SU-DHL-6 (cell line): ENCODE measurements around the gene MRPL44.
A peak's percentile ranks its signal among the peaks of the same experiment; 100 is the strongest.

ENCODE experiments used
- H2AFZ ChIP-seq: fragments of 200-600 bp; sonication (generic); 2 replicates; pipeline ENCODE4 v1.6.1; 2014; ENCODE audit warnings: low read depth, mild to moderate bottlenecking, moderate library complexity, mixed read lengths, antibody characterized with exemption, low read length; ENCODE audit not compliant: severe bottlenecking
- H3F3A ChIP-seq: fragments of 200-600 bp; shearing (Covaris generic); 2 replicates; pipeline ENCODE4 v1.6.0; 2016; ENCODE audit warnings: antibody characterized with exemption, mild to moderate bottlenecking; ENCODE audit not compliant: insufficient read depth
- H3K27ac ChIP-seq: fragments of 200-600 bp; sonication (generic); 2 replicates; pipeline ENCODE4 v1.5.1; 2016; ENCODE audit warnings: low read depth, mild to moderate bottlenecking, low read length, moderate library complexity, mixed read lengths
- H3K27me3 ChIP-seq: fragments of 200-600 bp; sonication (generic), shearing (Covaris generic); 2 replicates; pipeline ENCODE4 v1.6.0; 2014; ENCODE audit warnings: mild to moderate bottlenecking, low read length
- H3K36me3 ChIP-seq: fragments of 200-600 bp; sonication (generic); 2 replicates; pipeline ENCODE4 v1.6.1; 2014; ENCODE audit warnings: mild to moderate bottlenecking, low read length, mixed read lengths
- H3K4me2 ChIP-seq: fragments of 300-600, 200-600 bp; shearing (Covaris generic), sonication (generic); 2 replicates; pipeline ENCODE4 v1.6.0; 2014; ENCODE audit warnings: low read length, low read depth, mild to moderate bottlenecking; ENCODE audit not compliant: poor library complexity, severe bottlenecking
- H3K4me3 ChIP-seq: fragments of 200-600 bp; sonication (generic); 2 replicates; pipeline ENCODE4 v1.5.1; 2014; ENCODE audit warnings: antibody characterized with exemption, low read length, mild to moderate bottlenecking, mixed read lengths; ENCODE audit not compliant: insufficient read depth, poor library complexity, severe bottlenecking
- H3K79me2 ChIP-seq: fragments of 200-600 bp; sonication (generic); 2 replicates; pipeline ENCODE4 v1.6.1; 2014; ENCODE audit warnings: mild to moderate bottlenecking, low read length, moderate library complexity; ENCODE audit not compliant: insufficient read depth
- H3K9ac ChIP-seq: fragments of 200-600 bp; sonication (generic); 2 replicates; pipeline ENCODE4 v1.7.0; 2014; ENCODE audit warnings: mild to moderate bottlenecking, low read length
- H3K9me2 ChIP-seq: fragments of 200-600 bp; sonication (generic); replicated peaks from 2 replicates; pipeline ENCODE4 v1.6.1; 2014; ENCODE audit warnings: low read length; ENCODE audit not compliant: insufficient read depth
- H3K9me3 ChIP-seq: fragments of 200-600 bp; sonication (generic); 2 replicates; pipeline ENCODE4 v1.6.1; 2014; ENCODE audit warnings: low read length, mixed read lengths; ENCODE audit not compliant: insufficient read depth
- H4K20me1 ChIP-seq: fragments of 200-600 bp; sonication (generic); 2 replicates; pipeline ENCODE4 v1.6.1; 2014; ENCODE audit warnings: low read depth, mild to moderate bottlenecking, antibody characterized with exemption, low read length, moderate library complexity, mixed read lengths
- EZH2phosphoT487 ChIP-seq: fragments of 200-600 bp; sonication (generic), shearing (Covaris generic); conservative IDR thresholded peaks from 2 replicates; pipeline ENCODE4 v1.6.1; 2018; ENCODE audit warnings: mild to moderate bottlenecking, antibody characterized with exemption, low read length, moderate library complexity, mixed read lengths
- TF ChIP-seq, protein P1 (sequence below): fragments of 200-600 bp; sonication (generic); IDR thresholded peaks from one replicate; pipeline ENCODE4 v1.5.1; 2017; ENCODE audit warnings: antibody characterized with exemption, mild to moderate bottlenecking, low read length, moderate library complexity; ENCODE audit not compliant: insufficient read depth, poor library complexity, severe bottlenecking

MRPL44 gene

DNA sequence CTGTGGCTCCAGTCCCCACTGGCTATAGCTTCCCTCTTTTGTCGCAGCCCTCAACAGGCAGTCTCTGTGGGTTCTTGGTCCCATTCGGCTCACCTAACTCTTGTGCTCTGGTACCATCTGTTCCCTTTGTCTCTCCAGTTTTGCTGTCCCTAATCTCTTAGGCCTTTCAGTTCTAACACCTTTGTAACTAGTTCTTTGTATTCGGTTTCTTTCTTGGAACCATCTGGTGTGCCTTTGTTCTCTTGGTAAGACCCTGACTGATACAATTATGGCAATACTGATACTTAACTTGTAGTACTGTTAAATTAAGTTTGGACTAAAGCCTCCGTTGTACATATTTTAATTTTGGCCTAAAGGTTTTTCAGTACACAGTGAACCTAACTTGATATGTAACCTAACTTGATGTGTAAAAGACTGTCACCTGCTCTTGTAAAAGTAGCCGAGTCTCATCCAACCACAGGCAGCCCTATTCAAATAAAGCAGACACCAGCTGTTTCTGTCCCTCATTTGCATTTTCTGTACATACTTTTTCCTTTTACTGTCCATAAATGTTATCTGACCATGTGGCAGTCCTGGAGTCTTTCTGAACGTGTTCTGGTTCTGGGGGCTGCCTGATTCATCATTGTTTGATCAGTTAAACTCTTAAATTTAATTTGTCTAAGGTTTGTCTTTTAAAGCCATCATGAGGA, 4.8 kb upstream of the MRPL44 start:
- Histone ChIP-seq H3K79me2 (peaks cover 2% of the 10 kb centered on the region), H3K36me3 (no peaks in the 10 kb centered on the region), H3K4me2 (peak overlapping the region; percentile 46), H4K20me1 (no peaks in the 10 kb centered on the region), H3K4me3 (peak overlapping the region; percentile 39), H3K27me3 (no peaks in the 10 kb centered on the region), H3F3A (no peaks in the 10 kb centered on the region; the same call in 1 of the 2 replicates), H3K9me3 (no peaks in the 10 kb centered on the region), H3K9me2 (no peaks in the 10 kb centered on the region), H2AFZ (peak overlapping the region; percentile 96), H3K9ac (peak overlapping the region; percentile 15; the same call in 1 of the 2 replicates), H3K27ac (peak overlapping the region; percentile 30; the same call in 1 of the 2 replicates)
- no peak for TF ChIP-seq EZH2phosphoT487
- TF ChIP-seq, protein P1, sequence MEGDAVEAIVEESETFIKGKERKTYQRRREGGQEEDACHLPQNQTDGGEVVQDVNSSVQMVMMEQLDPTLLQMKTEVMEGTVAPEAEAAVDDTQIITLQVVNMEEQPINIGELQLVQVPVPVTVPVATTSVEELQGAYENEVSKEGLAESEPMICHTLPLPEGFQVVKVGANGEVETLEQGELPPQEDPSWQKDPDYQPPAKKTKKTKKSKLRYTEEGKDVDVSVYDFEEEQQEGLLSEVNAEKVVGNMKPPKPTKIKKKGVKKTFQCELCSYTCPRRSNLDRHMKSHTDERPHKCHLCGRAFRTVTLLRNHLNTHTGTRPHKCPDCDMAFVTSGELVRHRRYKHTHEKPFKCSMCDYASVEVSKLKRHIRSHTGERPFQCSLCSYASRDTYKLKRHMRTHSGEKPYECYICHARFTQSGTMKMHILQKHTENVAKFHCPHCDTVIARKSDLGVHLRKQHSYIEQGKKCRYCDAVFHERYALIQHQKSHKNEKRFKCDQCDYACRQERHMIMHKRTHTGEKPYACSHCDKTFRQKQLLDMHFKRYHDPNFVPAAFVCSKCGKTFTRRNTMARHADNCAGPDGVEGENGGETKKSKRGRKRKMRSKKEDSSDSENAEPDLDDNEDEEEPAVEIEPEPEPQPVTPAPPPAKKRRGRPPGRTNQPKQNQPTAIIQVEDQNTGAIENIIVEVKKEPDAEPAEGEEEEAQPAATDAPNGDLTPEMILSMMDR: no peak

DNA sequence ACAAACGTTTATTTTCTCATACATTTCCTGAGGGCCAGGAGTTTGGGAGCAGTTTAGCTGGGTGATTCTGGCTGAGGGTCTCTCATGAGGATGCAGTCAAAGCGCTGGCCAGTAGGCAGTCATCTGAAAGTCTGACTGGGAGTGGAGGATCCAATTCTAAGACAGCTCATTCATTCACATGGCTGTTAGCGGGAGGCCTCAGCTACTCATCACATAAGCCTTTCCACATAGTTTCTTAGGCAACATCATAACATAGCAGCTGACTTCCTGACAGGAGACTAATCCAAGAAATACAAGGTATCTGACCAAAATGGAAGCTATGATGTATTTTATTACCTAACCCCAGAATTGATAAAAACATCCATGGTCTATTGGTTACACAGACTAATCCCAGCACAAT, 2.9 kb upstream of the MRPL44 start:
- H3K4me2 ChIP-seq: no peak overlapping the region

DNA sequence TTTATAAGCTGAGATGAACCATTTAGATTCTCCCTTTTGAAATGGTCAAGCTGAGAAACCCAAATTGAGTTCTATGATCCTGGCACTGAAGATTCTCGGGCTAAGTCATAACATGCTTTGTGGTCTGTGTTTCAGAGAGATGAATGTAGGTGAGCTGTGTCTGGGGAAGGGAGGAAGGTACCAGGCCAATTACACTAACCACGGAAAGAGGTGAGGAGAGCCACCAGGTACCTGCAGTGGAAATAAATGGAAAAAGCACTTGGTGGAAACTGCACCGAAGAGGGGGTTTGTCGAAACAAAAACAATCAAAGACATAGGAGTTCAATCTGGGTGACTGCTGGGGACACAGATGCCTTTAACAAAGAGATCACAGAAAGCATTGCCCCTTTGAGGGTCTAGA, 963 bp upstream of the MRPL44 start:
- no peak overlapping the region for H3K4me3 ChIP-seq

More for the DNA sequence above, 2.9 kb upstream of the MRPL44 start:
- no peaks in the 10 kb centered on the region for H3K36me3 ChIP-seq
- H3K79me2 ChIP-seq: peaks cover 22% of the 10 kb centered on the region
- no peak overlapping the region for H3K9ac ChIP-seq
- H3K9me2 ChIP-seq: no peaks in the 10 kb centered on the region
- no peak overlapping the region for H2AFZ ChIP-seq
- no peaks in the 10 kb centered on the region; the same call in 1 of the 2 replicates for H3F3A ChIP-seq
- H4K20me1 ChIP-seq: peaks cover 12% of the 10 kb centered on the region
- H3K27me3 ChIP-seq: no peaks in the 10 kb centered on the region
- TF ChIP-seq, protein P1: no peak
- TF ChIP-seq EZH2phosphoT487: no peak
- H3K27ac ChIP-seq: no peak overlapping the region
- H3K4me3 ChIP-seq: no peak overlapping the region
- H3K9me3 ChIP-seq: no peaks in the 10 kb centered on the region

More for the DNA sequence above, 963 bp upstream of the MRPL44 start:
- Histone ChIP-seq H3K9me2 (no peaks in the 10 kb centered on the region), H3K79me2 (peaks cover 41% of the 10 kb centered on the region), H3K27me3 (no peaks in the 10 kb centered on the region), H2AFZ (no peak overlapping the region), H3K4me2 (peak overlapping the region; percentile 96), H3K27ac (no peak overlapping the region), H3F3A (no peaks in the 10 kb centered on the region; the same call in 1 of the 2 replicates), H3K9ac (0 out of 2 replicates have a peak overlapping the region, but pooled peaks have one; percentile 92), H3K9me3 (no peaks in the 10 kb centered on the region), H4K20me1 (peaks cover 13% of the 10 kb centered on the region), H3K36me3 (peaks cover 15% of the 10 kb centered on the region)
- TF ChIP-seq EZH2phosphoT487: no peak
- TF ChIP-seq, protein P1: no peak
